Measurements from ENCODE around the gene ARHGEF28.

ARHGEF28 gene

GRCh38 chr5:73623060-73623459, 2.9 kb upstream of the ARHGEF28 start:
- DNase-seq (ENCODE audit: low read depth in 2 of 2) = no peak

DNA sequence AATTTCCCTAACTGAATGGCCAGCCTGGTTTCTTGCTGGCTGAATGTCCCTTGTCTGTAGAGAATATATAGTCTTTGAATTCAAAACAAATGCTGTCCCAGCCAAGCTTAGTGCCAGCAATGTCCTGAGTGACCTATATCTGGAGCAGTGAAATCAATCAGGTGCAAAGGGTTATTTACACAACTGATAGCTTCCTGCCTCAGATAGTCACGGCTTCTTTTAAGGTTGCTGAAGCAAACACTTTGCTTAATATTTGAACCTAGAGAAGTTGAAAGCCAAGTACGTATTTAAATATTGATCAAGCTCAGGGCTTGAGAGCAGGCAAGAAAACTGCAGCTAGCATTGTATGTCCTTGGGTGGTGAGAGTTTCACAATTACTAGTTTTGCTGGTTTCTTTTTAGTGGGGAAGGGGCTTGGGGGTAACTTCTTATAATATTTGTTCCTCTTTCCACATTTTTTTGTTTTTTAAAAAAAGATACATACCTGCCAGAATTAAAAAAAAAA, 2.0 kb upstream of the ARHGEF28 start:
- DNase-seq (ENCODE audit: low read depth in 2 of 2) = no peak

DNA sequence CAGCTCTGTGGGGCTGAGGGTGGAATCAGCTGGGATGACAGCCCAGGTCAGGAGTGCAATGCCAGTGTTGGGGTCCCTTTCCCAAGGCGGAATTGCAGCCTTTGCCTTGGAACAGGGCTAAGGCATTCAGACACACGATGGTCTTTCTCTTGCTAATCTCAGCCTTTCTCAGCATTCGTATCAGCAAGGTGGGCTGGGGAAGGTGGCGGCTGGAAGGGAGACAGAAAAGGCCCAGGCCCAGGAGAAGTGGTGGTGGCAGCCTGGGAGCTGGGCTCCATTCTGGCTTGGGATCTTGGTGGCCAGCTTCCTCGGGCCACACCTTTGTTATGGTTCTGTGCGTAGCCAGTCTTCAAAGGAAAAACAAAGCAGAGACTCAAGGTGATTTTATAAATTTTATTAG, 1.1 kb upstream of the ARHGEF28 start:
- no peak for DNase-seq (ENCODE audit: low read depth in 2 of 2)

DNA sequence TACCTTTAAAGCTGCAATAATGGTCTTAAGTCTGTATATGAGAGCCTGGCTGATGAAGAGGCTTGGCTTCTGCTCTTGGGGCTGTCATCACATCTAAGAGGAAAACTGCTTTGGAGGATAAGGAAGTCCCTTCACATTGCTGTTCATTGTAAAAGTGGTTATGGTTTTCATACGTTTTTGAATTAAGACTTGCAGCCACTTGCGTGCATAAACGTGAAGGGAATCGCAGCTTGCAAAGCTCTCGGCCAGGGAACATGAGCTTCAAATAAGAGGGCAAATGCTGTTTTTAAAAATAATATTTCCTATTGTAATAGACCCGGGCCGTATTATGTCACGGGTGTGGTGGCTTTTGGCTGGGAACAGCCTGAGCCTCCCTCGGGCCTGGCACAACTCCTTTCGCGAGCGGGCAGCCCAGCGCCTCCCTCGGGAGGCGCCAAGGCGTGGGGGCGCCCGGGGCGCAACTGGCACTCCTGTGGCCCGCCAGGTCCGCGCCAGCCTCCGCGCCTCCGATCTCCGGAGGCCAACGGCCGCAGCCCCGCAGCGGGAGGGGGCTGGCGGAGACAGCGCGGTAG, 538 bp upstream of the ARHGEF28 start:
- no peak for DNase-seq (ENCODE audit: low read depth in 2 of 2)

- DNase-seq (ENCODE audit: low read depth in 2 of 2) = no peak
Measured at GRCh38 chr5:73626814-73627313, 868 bp downstream of the ARHGEF28 start.

DNA sequence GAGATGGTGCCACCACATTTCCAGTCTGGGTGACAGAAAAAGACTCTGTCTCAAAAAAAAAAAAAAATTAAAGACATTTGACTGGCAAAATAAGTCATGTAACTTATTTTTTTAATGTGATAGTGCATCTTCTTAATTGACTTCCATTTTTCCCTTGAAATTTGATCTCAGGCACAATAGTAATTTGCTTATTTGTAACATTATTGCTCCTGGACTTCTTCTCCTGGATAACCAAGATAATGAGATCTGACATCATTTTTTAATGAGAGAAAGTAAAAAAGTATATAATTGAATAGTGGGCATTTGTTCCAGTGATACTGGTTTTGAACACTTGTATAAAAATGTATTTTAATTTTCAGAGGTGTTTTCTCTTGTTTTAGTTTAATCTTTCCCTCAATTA, 3.5 kb downstream of the ARHGEF28 start:
- DNase-seq (ENCODE audit: low read depth in 2 of 2) = no peak

DNA sequence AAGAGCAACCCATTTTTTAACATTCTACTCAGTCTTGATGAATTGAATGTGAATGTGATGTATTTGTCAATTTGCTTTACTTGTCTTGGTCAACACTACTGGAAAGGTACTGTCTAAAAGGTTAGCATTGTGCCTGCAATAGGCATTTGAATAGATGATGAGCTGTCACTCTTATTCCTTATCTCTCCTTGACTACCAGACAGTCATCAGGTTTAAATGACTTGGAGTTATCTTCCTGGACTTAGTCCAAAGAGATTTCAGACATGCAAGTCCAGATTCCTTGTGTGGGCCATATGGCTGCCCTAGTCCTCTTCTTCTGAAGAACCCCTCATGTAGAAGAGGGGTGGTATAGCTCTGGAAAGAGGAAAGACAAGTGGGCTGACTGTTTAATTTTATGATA, 4.8 kb downstream of the ARHGEF28 start:
- DNase-seq (ENCODE audit: low read depth in 2 of 2) = no peak

GRCh38 chr5:73631500-73631899, 5.5 kb downstream of the ARHGEF28 start:
- DNase-seq (ENCODE audit: low read depth in 2 of 2) = no peak

GRCh38 chr5:73633060-73633459, 7.1 kb downstream of the ARHGEF28 start:
- no peak for DNase-seq (ENCODE audit: low read depth in 2 of 2)

GRCh38 chr5:73636408-73636807, 10.4 kb downstream of the ARHGEF28 start:
- DNase-seq (ENCODE audit: low read depth in 2 of 2) = no peak

DNA sequence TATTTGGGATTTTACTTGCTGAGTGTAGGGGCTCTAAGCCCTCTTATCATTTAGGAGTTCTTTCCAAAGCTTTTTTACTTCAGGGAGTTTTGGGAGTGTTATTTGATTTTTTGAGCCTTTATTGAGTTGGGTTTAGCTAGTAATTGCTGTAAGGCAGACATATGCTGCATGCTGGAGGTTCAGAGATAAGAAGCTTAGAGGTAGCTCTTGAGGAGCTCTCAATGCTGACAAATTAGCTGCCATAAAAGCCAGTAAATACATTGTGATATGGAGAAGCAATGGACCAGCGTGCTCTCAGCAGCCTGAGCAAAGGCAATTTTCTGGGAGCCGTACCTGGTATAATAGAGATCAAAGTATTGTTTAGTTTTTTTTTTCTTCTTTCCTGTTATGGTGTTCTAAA, 11.6 kb downstream of the ARHGEF28 start:
- no peak for DNase-seq (ENCODE audit: low read depth in 2 of 2)

- no peak for DNase-seq (ENCODE audit: low read depth in 2 of 2)
Measured at GRCh38 chr5:73638344-73639095, 12.5 kb downstream of the ARHGEF28 start.

GRCh38 chr5:73640861-73641320, 14.9 kb downstream of the ARHGEF28 start:
- DNase-seq (ENCODE audit: low read depth in 2 of 2) = no peak

- no peak for DNase-seq (ENCODE audit: low read depth in 2 of 2)
Measured at GRCh38 chr5:73641811-73642210, 15.8 kb downstream of the ARHGEF28 start.

DNA sequence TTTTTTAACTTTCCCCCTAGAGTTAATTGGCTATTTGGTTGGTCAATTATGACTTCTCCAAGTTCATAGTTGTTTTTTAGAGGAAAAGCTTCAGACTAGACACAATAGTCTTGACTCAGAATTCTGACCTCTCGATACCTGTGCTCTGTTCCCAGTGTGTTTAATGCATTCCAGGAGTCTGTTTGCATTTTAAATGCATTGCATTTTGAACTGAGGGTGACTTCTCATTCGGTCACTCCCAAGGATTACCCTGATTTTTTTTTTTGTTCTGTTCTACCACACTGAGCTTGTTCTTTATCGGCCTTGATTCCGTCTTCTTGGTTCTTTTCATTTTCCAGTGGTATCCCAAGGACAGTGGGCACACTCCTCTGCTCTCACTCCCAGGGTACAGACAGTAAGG, 16.3 kb downstream of the ARHGEF28 start:
- DNase-seq (ENCODE audit: low read depth in 2 of 2) = no peak

- no peak for DNase-seq (ENCODE audit: low read depth in 2 of 2)
Measured at GRCh38 chr5:73644385-73644963, 18.5 kb downstream of the ARHGEF28 start.

DNA sequence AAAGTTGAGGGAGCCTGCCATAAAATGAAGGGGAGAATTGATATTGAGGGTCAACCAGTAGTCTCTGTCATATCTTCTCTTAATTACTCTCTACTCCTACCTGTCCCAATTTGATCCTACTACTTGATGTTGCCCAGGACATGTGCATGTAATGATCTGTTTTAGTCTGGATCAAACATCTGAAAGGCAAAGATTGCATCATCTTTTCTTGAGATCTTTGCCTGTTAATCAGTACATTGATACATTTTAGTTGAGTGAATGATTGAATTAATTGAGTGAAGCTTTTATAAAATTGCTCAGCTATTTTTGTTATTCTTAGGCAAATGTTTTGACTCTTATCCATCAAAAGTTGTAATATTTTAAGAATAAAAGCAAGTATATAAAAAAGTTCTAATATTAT, 21.7 kb downstream of the ARHGEF28 start:
- DNase-seq (ENCODE audit: low read depth in 2 of 2) = no peak

DNA sequence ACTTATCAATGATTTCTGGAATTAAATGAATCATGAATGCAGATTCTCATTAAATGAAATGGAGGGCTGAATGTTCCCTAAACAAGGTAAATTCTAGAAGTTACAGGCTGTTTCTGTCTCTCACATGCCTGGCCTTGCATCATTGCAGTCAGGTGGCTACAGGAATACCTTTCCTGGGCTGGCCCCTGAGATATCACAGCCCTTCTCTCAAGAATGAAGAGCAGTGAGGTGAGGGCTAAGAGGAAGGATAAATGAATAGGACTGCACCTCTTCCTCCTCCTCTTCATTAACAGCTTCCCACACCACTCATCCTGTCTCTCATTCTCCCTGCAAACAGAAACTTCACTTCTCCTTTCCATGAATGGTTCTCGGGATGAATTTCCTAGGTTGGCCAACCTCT, 22.5 kb downstream of the ARHGEF28 start:
- DNase-seq (ENCODE audit: low read depth in 2 of 2) = no peak

DNA sequence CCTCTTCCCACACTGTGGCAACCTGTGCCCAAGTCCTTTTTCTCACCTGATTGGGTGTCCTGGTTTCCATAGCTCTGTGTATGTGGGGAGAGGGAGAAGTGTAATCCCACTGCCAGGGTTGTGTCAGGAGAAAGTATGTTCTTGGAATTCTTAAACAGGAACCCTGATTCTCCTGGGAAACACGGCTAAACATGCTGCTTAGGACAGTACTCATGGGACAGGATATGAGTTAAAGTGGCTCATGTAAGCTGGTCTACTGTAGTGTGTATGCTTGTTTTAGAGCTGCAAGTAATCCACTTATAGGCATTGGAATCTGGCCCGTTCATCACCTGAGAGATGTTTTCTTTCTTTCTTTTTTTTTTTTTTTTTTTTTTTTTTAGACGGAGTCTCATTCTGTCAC, 23.9 kb downstream of the ARHGEF28 start:
- DNase-seq (ENCODE audit: low read depth in 2 of 2) = no peak

DNA sequence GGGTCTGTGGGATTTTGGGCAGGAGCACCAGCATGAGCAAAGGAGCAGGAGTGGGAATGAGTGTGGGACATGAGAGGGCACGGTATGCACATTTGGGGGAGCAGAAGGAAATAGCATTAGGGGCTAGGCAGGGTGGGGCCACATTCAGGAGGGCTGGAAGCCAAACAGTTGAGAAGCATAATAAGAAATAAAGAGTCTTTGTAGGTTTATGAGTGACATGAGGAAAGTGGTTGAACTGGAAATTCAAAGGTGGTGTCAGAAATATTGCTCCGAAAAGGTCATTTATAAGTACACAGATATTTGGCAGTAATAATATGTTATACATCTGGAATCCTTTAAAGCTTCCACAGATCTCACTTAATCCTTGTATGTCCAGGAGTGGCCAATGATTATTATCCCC, 26.4 kb downstream of the ARHGEF28 start:
- no peak for DNase-seq (ENCODE audit: low read depth in 2 of 2)

- no peak for DNase-seq (ENCODE audit: low read depth in 2 of 2)
Measured at GRCh38 chr5:73654171-73654811, 28.3 kb downstream of the ARHGEF28 start.

- DNase-seq (ENCODE audit: low read depth in 2 of 2) = no peak
Measured at GRCh38 chr5:73654819-73655318, 28.9 kb downstream of the ARHGEF28 start.
